SK-N-SH treated with all-trans-retinoic acid at 6 μM for 48 hours (cell line): Measurements from ENCODE around the gene KLHL24.

Experiments used
- ATAC-seq: fragments of 200-7000 bp; cut with Tn5 transposase; 3 replicates; pipeline ENCODE4 v1.9.1; 2020; ENCODE audit warnings: mild to moderate bottlenecking, moderate library complexity
- ARNTL ChIP-seq: fragments of 450-650 bp; formaldehyde crosslinking; IDR thresholded peaks from 2 replicates; pipeline ENCODE4 v1.5.0; 2020; ENCODE audit warnings: low read depth, mild to moderate bottlenecking, moderate library complexity, borderline replicate concordance
- BACH2 ChIP-seq: fragments of 250-450 bp; sonication (Bioruptor Pico); IDR thresholded peaks from 2 replicates; pipeline ENCODE4 v1.9.0; 2021; ENCODE audit warnings: mild to moderate bottlenecking, borderline replicate concordance
- CSDC2 ChIP-seq: fragments of 250-450 bp; sonication (Bioruptor Pico); IDR thresholded peaks from 2 replicates; pipeline ENCODE4 v1.5.0; 2020; ENCODE audit warnings: mild to moderate bottlenecking, moderate library complexity
- ESRRG ChIP-seq: fragments of 250-450 bp; sonication (Bioruptor Pico); IDR thresholded peaks from 2 replicates; pipeline ENCODE4 v1.6.1; 2021; ENCODE audit warnings: mild to moderate bottlenecking
- GLIS3 ChIP-seq: fragments of 250-450 bp; sonication (Bioruptor Pico); IDR thresholded peaks from 2 replicates; pipeline ENCODE4 v1.5.0; 2020; ENCODE audit warnings: mild to moderate bottlenecking, moderate library complexity
- ISL1 ChIP-seq: fragments of 250-450 bp; sonication (Bioruptor Pico); IDR thresholded peaks from 2 replicates; pipeline ENCODE4 v2.1.2; 2022; ENCODE audit warnings: mild to moderate bottlenecking, moderate library complexity
- OSR1 ChIP-seq: fragments of 250-450 bp; sonication (Bioruptor Pico); IDR thresholded peaks from 2 replicates; pipeline ENCODE4 v1.8.0; 2022; ENCODE audit warnings: moderate library complexity, mild to moderate bottlenecking, inconsistent platforms
- RARB ChIP-seq: fragments of 250-450 bp; sonication (Bioruptor Pico); IDR thresholded peaks from 2 replicates; pipeline ENCODE4 v1.8.0; 2021; ENCODE audit warnings: mild to moderate bottlenecking, moderate library complexity
- SNAI2 ChIP-seq: fragments of 250-450 bp; sonication (Bioruptor Pico); IDR thresholded peaks from 2 replicates; pipeline ENCODE4 v1.5.0; 2020; ENCODE audit warnings: mild to moderate bottlenecking, moderate library complexity
- TCF4 ChIP-seq: fragments of 250-450 bp; sonication (Bioruptor Pico); IDR thresholded peaks from 2 replicates; pipeline ENCODE4 v1.8.0; 2021; ENCODE audit warnings: mild to moderate bottlenecking, moderate library complexity, borderline replicate concordance
- TOX ChIP-seq: fragments of 250-450 bp; sonication (Bioruptor Pico); IDR thresholded peaks from 2 replicates; pipeline ENCODE4 v1.8.0; 2021; ENCODE audit warnings: mild to moderate bottlenecking, moderate library complexity, borderline replicate concordance
- ZC3H10 ChIP-seq: fragments of 250-450 bp; sonication (Bioruptor Pico); IDR thresholded peaks from 2 replicates; pipeline ENCODE4 v1.5.1; 2021; ENCODE audit warnings: mild to moderate bottlenecking, moderate library complexity
- ZFP3 ChIP-seq: fragments of 250-450 bp; sonication (Bioruptor Pico); IDR thresholded peaks from 2 replicates; pipeline ENCODE4 v1.5.0; 2020; ENCODE audit warnings: mild to moderate bottlenecking, moderate library complexity
- ZFP30 ChIP-seq: fragments of 450-650 bp; formaldehyde crosslinking; IDR thresholded peaks from 2 replicates; pipeline ENCODE4 v1.5.0; 2022; ENCODE audit warnings: mild to moderate bottlenecking, moderate library complexity
- ZNF565 ChIP-seq: fragments of 450-650 bp; formaldehyde crosslinking; conservative IDR thresholded peaks from 2 replicates; pipeline ENCODE4 v1.5.0; 2020; ENCODE audit warnings: low read depth, mild to moderate bottlenecking, moderate library complexity
- ZNF70 ChIP-seq: fragments of 450-650 bp; formaldehyde crosslinking; IDR thresholded peaks from 2 replicates; pipeline ENCODE4 v1.5.0; 2020; ENCODE audit warnings: mild to moderate bottlenecking, moderate library complexity
- ZNF8 ChIP-seq: fragments of 450-650 bp; formaldehyde crosslinking; IDR thresholded peaks from 2 replicates; pipeline ENCODE4 v1.5.0; 2020; ENCODE audit warnings: mild to moderate bottlenecking, moderate library complexity
- TF ChIP-seq, protein P1 (sequence below): fragments of 250-450 bp; sonication (Bioruptor Pico); IDR thresholded peaks from 2 replicates; pipeline ENCODE4 v1.8.0; 2020; ENCODE audit warnings: mild to moderate bottlenecking, moderate library complexity, borderline replicate concordance
- TF ChIP-seq, protein P2 (sequence below): fragments of 250-450 bp; sonication (Bioruptor Pico); IDR thresholded peaks from 2 replicates; pipeline ENCODE4 v1.8.0; 2021; ENCODE audit warnings: low read depth, mild to moderate bottlenecking, moderate library complexity, borderline replicate concordance
- TF ChIP-seq, protein P3 (sequence below): fragments of 250-450 bp; sonication (Bioruptor Pico); IDR thresholded peaks from 2 replicates; pipeline ENCODE4 v1.5.0; 2020; ENCODE audit warnings: mild to moderate bottlenecking, moderate library complexity
- TF ChIP-seq, protein P4 (sequence below): fragments of 250-450 bp; sonication (Bioruptor Pico); IDR thresholded peaks from 2 replicates; pipeline ENCODE4 v1.5.1; 2020; ENCODE audit warnings: low read depth, mild to moderate bottlenecking, moderate library complexity

KLHL24 gene

DNA sequence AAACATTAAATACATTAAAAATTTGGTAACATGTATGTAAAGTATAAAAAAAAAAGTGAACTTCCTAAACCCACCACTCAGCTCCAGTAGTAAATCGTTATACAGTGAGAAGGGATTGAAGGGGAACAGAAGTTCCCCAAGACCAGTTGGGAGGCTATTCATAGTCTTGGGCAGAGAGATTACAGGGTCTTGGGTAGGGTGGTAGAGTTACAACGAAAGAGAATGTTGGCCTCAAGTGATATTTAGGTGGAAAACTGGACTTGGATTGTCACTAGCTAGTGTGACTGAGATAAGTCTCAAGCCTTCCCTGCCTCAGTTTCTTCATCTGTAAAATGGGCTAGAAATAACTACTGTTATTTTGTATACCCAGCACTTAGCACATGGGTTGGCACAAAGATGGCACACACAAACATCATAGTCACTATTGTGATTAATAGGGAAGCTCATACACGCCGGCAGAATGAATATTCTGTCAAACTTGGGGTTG, 61.7 kb downstream of the KLHL24 start:
- no peak for TF ChIP-seq CSDC2 (CRISPR knock-in tag)
- no peak for TF ChIP-seq ZNF70 (CRISPR knock-in tag)
- TF ChIP-seq, protein P1, sequence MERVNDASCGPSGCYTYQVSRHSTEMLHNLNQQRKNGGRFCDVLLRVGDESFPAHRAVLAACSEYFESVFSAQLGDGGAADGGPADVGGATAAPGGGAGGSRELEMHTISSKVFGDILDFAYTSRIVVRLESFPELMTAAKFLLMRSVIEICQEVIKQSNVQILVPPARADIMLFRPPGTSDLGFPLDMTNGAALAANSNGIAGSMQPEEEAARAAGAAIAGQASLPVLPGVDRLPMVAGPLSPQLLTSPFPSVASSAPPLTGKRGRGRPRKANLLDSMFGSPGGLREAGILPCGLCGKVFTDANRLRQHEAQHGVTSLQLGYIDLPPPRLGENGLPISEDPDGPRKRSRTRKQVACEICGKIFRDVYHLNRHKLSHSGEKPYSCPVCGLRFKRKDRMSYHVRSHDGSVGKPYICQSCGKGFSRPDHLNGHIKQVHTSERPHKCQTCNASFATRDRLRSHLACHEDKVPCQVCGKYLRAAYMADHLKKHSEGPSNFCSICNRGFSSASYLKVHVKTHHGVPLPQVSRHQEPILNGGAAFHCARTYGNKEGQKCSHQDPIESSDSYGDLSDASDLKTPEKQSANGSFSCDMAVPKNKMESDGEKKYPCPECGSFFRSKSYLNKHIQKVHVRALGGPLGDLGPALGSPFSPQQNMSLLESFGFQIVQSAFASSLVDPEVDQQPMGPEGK, result no peak
- no peak for TF ChIP-seq SNAI2 (CRISPR knock-in tag)
- no peak for TF ChIP-seq TCF4 (CRISPR knock-in tag)
- TF ChIP-seq, protein P2, sequence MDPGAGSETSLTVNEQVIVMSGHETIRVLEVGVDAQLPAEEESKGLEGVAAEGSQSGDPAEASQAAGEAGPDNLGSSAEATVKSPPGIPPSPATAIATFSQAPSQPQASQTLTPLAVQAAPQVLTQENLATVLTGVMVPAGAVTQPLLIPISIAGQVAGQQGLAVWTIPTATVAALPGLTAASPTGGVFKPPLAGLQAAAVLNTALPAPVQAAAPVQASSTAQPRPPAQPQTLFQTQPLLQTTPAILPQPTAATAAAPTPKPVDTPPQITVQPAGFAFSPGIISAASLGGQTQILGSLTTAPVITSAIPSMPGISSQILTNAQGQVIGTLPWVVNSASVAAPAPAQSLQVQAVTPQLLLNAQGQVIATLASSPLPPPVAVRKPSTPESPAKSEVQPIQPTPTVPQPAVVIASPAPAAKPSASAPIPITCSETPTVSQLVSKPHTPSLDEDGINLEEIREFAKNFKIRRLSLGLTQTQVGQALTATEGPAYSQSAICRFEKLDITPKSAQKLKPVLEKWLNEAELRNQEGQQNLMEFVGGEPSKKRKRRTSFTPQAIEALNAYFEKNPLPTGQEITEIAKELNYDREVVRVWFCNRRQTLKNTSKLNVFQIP (CRISPR knock-in tag), result no peak
- no peak for TF ChIP-seq ZC3H10 (CRISPR knock-in tag)
- no peak for TF ChIP-seq ZNF565
- TF ChIP-seq ARNTL, result no peak
- TF ChIP-seq, protein P3, sequence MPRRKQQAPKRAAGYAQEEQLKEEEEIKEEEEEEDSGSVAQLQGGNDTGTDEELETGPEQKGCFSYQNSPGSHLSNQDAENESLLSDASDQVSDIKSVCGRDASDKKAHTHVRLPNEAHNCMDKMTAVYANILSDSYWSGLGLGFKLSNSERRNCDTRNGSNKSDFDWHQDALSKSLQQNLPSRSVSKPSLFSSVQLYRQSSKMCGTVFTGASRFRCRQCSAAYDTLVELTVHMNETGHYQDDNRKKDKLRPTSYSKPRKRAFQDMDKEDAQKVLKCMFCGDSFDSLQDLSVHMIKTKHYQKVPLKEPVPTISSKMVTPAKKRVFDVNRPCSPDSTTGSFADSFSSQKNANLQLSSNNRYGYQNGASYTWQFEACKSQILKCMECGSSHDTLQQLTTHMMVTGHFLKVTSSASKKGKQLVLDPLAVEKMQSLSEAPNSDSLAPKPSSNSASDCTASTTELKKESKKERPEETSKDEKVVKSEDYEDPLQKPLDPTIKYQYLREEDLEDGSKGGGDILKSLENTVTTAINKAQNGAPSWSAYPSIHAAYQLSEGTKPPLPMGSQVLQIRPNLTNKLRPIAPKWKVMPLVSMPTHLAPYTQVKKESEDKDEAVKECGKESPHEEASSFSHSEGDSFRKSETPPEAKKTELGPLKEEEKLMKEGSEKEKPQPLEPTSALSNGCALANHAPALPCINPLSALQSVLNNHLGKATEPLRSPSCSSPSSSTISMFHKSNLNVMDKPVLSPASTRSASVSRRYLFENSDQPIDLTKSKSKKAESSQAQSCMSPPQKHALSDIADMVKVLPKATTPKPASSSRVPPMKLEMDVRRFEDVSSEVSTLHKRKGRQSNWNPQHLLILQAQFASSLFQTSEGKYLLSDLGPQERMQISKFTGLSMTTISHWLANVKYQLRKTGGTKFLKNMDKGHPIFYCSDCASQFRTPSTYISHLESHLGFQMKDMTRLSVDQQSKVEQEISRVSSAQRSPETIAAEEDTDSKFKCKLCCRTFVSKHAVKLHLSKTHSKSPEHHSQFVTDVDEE (CRISPR knock-in tag), result no peak
- no peak for TF ChIP-seq ZFP30 (CRISPR knock-in tag)
- TF ChIP-seq TOX, result no peak
- no peak for TF ChIP-seq BACH2 (CRISPR knock-in tag)
- no peak for TF ChIP-seq ZFP3
- no peak for TF ChIP-seq ZNF8 (CRISPR knock-in tag)
- no peak for TF ChIP-seq OSR1 (CRISPR knock-in tag)
- TF ChIP-seq ISL1 (CRISPR knock-in tag), result no peak
- TF ChIP-seq, protein P4, sequence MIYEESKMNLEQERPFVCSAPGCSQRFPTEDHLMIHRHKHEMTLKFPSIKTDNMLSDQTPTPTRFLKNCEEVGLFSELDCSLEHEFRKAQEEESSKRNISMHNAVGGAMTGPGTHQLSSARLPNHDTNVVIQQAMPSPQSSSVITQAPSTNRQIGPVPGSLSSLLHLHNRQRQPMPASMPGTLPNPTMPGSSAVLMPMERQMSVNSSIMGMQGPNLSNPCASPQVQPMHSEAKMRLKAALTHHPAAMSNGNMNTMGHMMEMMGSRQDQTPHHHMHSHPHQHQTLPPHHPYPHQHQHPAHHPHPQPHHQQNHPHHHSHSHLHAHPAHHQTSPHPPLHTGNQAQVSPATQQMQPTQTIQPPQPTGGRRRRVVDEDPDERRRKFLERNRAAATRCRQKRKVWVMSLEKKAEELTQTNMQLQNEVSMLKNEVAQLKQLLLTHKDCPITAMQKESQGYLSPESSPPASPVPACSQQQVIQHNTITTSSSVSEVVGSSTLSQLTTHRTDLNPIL, result no peak
- TF ChIP-seq, all 23 proteins: peak for 0
- ATAC-seq, result no peak

DNA sequence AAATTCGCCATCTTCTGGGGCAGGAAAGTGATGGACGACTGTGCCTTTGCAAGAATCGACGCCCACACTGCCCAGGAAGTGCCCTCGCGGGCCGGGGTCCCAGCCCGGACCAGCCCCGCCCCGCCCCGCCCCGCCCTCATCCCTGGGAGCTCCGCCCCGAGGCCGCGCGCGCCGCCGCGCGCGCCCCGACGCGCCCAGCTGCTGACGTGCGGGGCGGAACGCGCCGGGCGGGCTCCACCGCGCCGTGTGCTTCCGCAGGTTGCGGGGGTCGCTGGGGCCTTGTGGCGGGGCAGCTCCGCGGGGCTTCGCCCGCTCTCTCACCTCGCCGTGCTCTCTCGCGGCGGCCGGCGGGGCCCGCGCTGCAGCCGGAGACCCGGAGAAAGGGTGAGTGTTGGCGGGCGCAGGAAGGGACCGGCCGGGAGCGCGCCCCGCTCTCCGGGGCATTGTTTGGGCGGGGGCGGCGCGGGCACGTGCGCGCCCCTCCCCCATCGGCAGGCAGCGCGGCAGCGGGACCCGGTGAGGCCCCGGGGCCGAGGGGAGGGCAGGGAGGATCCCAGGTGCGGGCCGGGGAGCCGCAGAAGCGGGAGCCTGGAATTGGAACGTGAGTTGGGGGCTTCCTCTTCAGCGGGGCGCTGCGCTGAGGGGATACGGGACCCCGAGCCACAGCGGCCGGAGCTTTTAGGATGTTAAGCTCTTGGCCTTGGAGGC, 62.3 kb downstream of the KLHL24 start, which contains the start of gene YEATS2:
TSS of gene YEATS2 (plus strand) at position 188 of the 708 bp plus-strand sequence. CDS start 17,366 bp downstream, outside the sequence.
- no peak for TF ChIP-seq TCF4 (CRISPR knock-in tag)
- TF ChIP-seq ZC3H10 (CRISPR knock-in tag), result 0 out of 2 replicates have a peak, but pooled peaks have one; percentile 20
- TF ChIP-seq, protein P3 (CRISPR knock-in tag), result peak; percentile 89
- TF ChIP-seq ZFP3, result peak; percentile 63
- TF ChIP-seq GLIS3 (CRISPR knock-in tag), result no peak
- TF ChIP-seq RARB (CRISPR knock-in tag), result no peak
- peak; percentile 94 for TF ChIP-seq CSDC2 (CRISPR knock-in tag)
- no peak for TF ChIP-seq ESRRG (CRISPR knock-in tag)
- peak; percentile 74; the same call in 1 of the 2 replicates for TF ChIP-seq SNAI2 (CRISPR knock-in tag)
- ATAC-seq, result peak; percentile 70
